DOHH2 (cell line): ENCODE measurements around the gene KIF3C.

ENCODE experiments used
- H3F3A ChIP-seq: fragments of 200-600 bp; sonication (generic), shearing (Covaris generic); 2 replicates; pipeline ENCODE4 v1.6.0; 2016; ENCODE audit warnings: antibody characterized with exemption, mild to moderate bottlenecking; ENCODE audit not compliant: control insufficient read depth, insufficient read depth
- H3K27ac ChIP-seq: fragments of 200-600 bp; sonication (generic); 2 replicates; pipeline ENCODE4 v1.5.1; 2014; ENCODE audit warnings: low read depth, mild to moderate bottlenecking, low read length, moderate library complexity
- H3K27me3 ChIP-seq: fragments of 200-600 bp; sonication (generic); 2 replicates; pipeline ENCODE4 v1.6.1; 2014; ENCODE audit warnings: mild to moderate bottlenecking, low read length, mixed read lengths; ENCODE audit not compliant: control insufficient read depth
- H3K36me3 ChIP-seq: fragments of 200-600 bp; sonication (generic); 2 replicates; pipeline ENCODE4 v1.6.1; 2014; ENCODE audit warnings: mild to moderate bottlenecking, low read length, moderate library complexity, mixed read lengths; ENCODE audit not compliant: control insufficient read depth
- H3K4me1 ChIP-seq: fragments of 200-600 bp; sonication (generic); 2 replicates; pipeline ENCODE4 v1.6.1; 2014; ENCODE audit warnings: mild to moderate bottlenecking, low read length, mixed read lengths; ENCODE audit not compliant: control insufficient read depth
- H3K4me2 ChIP-seq: fragments of 200-600 bp; sonication (generic); 2 replicates; pipeline ENCODE4 v1.6.0; 2014; ENCODE audit warnings: mild to moderate bottlenecking, low read length, moderate library complexity
- H3K4me3 ChIP-seq: fragments of 200-600 bp; sonication (generic); 2 replicates; pipeline ENCODE4 v1.5.1; 2014; ENCODE audit warnings: mild to moderate bottlenecking, low read length, mixed read lengths
- H3K79me2 ChIP-seq: fragments of 200-600 bp; sonication (generic); 2 replicates; pipeline ENCODE4 v1.6.1; 2014; ENCODE audit warnings: mild to moderate bottlenecking, low read length, mixed read lengths; ENCODE audit not compliant: control insufficient read depth
- H3K9me2 ChIP-seq: fragments of 200-600 bp; sonication (generic); replicated peaks from 2 replicates; pipeline ENCODE4 v1.6.1; 2014; ENCODE audit warnings: mild to moderate bottlenecking, low read length, mixed read lengths; ENCODE audit not compliant: control insufficient read depth
- H3K9me3 ChIP-seq: fragments of 200-600 bp; sonication (generic); 2 replicates; pipeline ENCODE4 v1.6.1; 2014; ENCODE audit warnings: antibody characterized with exemption, low read length, mixed read lengths; ENCODE audit not compliant: control insufficient read depth, insufficient read depth
- H4K20me1 ChIP-seq: fragments of 200-600 bp; sonication (generic); 2 replicates; pipeline ENCODE4 v1.6.0; 2014; ENCODE audit warnings: low read depth, mild to moderate bottlenecking, antibody characterized with exemption, low read length, moderate library complexity; ENCODE audit not compliant: control insufficient read depth, insufficient read depth
- CTCF ChIP-seq: fragments of 200-600 bp; sonication (generic); IDR thresholded peaks from one replicate; pipeline ENCODE4 v1.5.1; 2014; ENCODE audit warnings: antibody characterized with exemption, mild to moderate bottlenecking, low read depth, low read length; ENCODE audit not compliant: poor library complexity, severe bottlenecking
- EZH2phosphoT487 ChIP-seq: fragments of 200-600 bp; sonication (generic); IDR thresholded peaks from 2 replicates; pipeline ENCODE4 v1.6.1; 2017; ENCODE audit warnings: borderline replicate concordance, mild to moderate bottlenecking, antibody characterized with exemption, low read length, moderate library complexity, mixed read lengths

KIF3C gene

GRCh38 chr2:25887624-25888242 is 94.6 kb downstream of the KIF3C start:
- no peak overlapping the region for H3K4me2 ChIP-seq
- H3K4me3 ChIP-seq, result no peak overlapping the region
- H3K9me2 ChIP-seq, result no peaks in the 10 kb centered on the region
- TF ChIP-seq EZH2phosphoT487 (no peak), CTCF (no peak)
- H3K27ac ChIP-seq, result no peak overlapping the region
- H3K27me3 ChIP-seq, result no peaks in the 10 kb centered on the region
- no peaks in the 10 kb centered on the region for H3K36me3 ChIP-seq
- H3K4me1 ChIP-seq, result no peaks in the 10 kb centered on the region
- H3K79me2 ChIP-seq, result no peaks in the 10 kb centered on the region
- H4K20me1 ChIP-seq, result no peaks in the 10 kb centered on the region
- H3F3A ChIP-seq, result no peaks in the 10 kb centered on the region
- H3K9me3 ChIP-seq, result no peaks in the 10 kb centered on the region

- no peaks in the 10 kb centered on the region for H4K20me1 ChIP-seq
- H3K9me3 ChIP-seq, result no peaks in the 10 kb centered on the region
- H3K4me2 ChIP-seq, result no peak overlapping the region
- no peaks in the 10 kb centered on the region for H3K36me3 ChIP-seq
- H3K9me2 ChIP-seq, result no peaks in the 10 kb centered on the region
- no peaks in the 10 kb centered on the region for H3K79me2 ChIP-seq
- no peaks in the 10 kb centered on the region for H3K27me3 ChIP-seq
- no peak overlapping the region for H3K27ac ChIP-seq
- H3K4me3 ChIP-seq, result no peak overlapping the region
- TF ChIP-seq EZH2phosphoT487 (no peak), CTCF (no peak)
- no peaks in the 10 kb centered on the region for H3K4me1 ChIP-seq
- H3F3A ChIP-seq, result no peaks in the 10 kb centered on the region
Measured at GRCh38 chr2:25885933-25886332, 96.4 kb downstream of the KIF3C start.

- Histone ChIP-seq H3F3A (no peaks in the 10 kb centered on the region), H3K4me2 (no peak overlapping the region), H3K36me3 (peaks cover 5% of the 10 kb centered on the region), H3K9me3 (no peaks in the 10 kb centered on the region), H3K4me1 (peaks cover 12% of the 10 kb centered on the region), H4K20me1 (peaks cover under 1% of the 10 kb centered on the region; the same call in 1 of the 2 replicates), H3K27me3 (no peaks in the 10 kb centered on the region), H3K79me2 (peaks cover 14% of the 10 kb centered on the region), H3K27ac (no peak overlapping the region), H3K4me3 (no peak overlapping the region), H3K9me2 (no peaks in the 10 kb centered on the region)
- TF ChIP-seq CTCF, result no peak
- TF ChIP-seq EZH2phosphoT487, result no peak
Measured at GRCh38 chr2:25881764-25882163, 100.5 kb downstream of the KIF3C start.
